Measurements from ENCODE around the gene NAB2.

DNA sequence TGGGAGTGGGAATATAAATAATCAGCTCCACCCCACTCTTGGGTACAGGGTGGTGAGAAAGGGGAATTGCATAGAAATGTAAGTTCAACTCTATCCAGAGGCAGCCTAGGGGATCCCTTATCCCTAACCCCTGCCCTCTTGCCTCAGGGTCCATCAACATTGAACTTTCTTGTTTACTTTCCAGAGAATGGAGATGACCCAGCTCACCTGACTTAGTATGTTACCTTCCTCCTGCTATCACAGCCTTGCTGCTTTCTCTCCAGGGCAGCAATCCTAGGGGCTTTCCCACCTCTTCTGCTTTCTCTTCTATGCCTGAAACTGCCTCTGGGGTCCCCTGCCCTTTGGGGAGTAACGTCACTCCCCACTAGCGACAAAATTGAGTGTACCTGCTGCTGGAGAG, 42.0 kb downstream of the NAB2 start:
- TF ChIP-seq POLR2A (IDR thresholded peaks at IDR 0.05; ENCODE audit: extremely low read depth, insufficient read length) (no peak), MYC (IDR thresholded peaks at IDR 0.05; ENCODE audit: low read depth, low read length) (no peak)
- TF ChIP-seq, protein P1, sequence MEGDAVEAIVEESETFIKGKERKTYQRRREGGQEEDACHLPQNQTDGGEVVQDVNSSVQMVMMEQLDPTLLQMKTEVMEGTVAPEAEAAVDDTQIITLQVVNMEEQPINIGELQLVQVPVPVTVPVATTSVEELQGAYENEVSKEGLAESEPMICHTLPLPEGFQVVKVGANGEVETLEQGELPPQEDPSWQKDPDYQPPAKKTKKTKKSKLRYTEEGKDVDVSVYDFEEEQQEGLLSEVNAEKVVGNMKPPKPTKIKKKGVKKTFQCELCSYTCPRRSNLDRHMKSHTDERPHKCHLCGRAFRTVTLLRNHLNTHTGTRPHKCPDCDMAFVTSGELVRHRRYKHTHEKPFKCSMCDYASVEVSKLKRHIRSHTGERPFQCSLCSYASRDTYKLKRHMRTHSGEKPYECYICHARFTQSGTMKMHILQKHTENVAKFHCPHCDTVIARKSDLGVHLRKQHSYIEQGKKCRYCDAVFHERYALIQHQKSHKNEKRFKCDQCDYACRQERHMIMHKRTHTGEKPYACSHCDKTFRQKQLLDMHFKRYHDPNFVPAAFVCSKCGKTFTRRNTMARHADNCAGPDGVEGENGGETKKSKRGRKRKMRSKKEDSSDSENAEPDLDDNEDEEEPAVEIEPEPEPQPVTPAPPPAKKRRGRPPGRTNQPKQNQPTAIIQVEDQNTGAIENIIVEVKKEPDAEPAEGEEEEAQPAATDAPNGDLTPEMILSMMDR (IDR thresholded peaks at IDR 0.05; ENCODE audit: low read depth, low read length) = no peak
- TF ChIP-seq, protein P2, sequence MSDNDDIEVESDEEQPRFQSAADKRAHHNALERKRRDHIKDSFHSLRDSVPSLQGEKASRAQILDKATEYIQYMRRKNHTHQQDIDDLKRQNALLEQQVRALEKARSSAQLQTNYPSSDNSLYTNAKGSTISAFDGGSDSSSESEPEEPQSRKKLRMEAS (IDR thresholded peaks at IDR 0.05; ENCODE audit: low read depth, low read length) = no peak
